Retinal pigment epithelial cell (primary cell): Measurements from ENCODE around the gene ARHGEF16.

Experiments
- DNase-seq: peaks from one replicate; pipeline ENCODE4 v3.0.0-alpha.2; 2010; ENCODE audit warnings: low read depth
- H3K4me3 ChIP-seq: 2 replicates; pipeline ENCODE4 v1.5.1; 2011; ENCODE audit warnings: mild to moderate bottlenecking, low read length, control low read depth, moderate library complexity
- TF ChIP-seq, protein P1 (sequence below): conservative IDR thresholded peaks from 2 replicates; pipeline ENCODE4 v1.5.1; 2011; ENCODE audit warnings: low read depth, low read length, control low read depth, inconsistent platforms

The ARHGEF16 gene

DNA sequence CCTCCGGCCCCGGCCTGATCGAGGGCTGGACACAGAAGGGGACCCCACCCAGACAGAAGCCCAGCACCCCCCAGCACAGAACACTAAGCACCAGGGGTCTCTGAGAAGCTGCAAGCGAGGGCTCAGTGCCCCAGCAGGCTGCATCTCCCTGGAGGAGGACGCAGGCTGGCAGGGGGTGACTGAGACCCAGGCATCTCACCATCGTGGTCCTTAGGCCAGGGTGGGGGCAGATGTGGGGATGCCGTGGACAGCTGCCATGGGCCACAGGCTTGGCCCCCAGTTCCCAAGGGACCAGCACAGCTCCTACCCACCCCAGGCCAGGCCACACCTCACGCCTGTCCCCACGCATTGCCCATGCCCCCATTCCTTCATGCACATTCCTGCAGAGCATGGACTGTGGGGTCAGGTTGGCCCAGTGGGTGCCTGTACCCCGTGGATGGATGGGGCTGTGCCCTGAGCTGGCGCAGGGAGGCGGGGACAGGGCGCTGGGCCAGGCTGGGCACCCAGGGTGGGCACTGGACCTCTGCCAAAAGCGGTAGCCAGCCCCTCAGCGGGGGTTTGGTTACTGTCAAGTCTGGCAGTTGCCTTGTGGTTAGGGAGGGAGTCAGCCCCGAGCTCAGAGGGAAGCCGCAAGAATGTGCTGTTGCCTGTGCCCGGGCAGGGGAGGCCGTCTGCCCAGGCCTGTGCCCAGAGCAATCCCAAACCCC is 61.5 kb downstream of the ARHGEF16 start:
- H3K4me3 ChIP-seq, result no peak overlapping the region
- no peak for DNase-seq
- TF ChIP-seq, protein P1, sequence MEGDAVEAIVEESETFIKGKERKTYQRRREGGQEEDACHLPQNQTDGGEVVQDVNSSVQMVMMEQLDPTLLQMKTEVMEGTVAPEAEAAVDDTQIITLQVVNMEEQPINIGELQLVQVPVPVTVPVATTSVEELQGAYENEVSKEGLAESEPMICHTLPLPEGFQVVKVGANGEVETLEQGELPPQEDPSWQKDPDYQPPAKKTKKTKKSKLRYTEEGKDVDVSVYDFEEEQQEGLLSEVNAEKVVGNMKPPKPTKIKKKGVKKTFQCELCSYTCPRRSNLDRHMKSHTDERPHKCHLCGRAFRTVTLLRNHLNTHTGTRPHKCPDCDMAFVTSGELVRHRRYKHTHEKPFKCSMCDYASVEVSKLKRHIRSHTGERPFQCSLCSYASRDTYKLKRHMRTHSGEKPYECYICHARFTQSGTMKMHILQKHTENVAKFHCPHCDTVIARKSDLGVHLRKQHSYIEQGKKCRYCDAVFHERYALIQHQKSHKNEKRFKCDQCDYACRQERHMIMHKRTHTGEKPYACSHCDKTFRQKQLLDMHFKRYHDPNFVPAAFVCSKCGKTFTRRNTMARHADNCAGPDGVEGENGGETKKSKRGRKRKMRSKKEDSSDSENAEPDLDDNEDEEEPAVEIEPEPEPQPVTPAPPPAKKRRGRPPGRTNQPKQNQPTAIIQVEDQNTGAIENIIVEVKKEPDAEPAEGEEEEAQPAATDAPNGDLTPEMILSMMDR, result no peak

DNA sequence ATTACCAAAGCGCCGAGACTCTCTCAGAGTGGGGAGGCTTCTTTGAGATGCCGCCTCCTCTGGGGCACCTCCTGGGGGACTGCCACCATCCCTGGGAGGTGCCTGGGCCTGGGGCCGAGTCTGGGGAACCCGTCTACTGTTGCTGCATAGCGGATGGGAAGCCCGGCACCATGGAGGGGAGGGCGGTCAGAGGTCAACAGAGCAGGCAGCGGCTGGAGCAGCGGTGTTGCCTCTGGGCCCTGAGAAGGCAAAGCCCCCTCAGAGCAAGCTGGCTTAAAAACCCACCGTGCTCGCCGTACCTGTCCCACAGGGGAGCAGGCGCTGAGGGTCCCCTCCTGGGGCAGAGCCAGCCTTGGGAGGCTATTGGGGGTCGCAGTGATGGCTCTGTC is 62.0 kb downstream of the ARHGEF16 start:
- no peak overlapping the region for H3K4me3 ChIP-seq
- TF ChIP-seq, protein P1, result no peak

DNA sequence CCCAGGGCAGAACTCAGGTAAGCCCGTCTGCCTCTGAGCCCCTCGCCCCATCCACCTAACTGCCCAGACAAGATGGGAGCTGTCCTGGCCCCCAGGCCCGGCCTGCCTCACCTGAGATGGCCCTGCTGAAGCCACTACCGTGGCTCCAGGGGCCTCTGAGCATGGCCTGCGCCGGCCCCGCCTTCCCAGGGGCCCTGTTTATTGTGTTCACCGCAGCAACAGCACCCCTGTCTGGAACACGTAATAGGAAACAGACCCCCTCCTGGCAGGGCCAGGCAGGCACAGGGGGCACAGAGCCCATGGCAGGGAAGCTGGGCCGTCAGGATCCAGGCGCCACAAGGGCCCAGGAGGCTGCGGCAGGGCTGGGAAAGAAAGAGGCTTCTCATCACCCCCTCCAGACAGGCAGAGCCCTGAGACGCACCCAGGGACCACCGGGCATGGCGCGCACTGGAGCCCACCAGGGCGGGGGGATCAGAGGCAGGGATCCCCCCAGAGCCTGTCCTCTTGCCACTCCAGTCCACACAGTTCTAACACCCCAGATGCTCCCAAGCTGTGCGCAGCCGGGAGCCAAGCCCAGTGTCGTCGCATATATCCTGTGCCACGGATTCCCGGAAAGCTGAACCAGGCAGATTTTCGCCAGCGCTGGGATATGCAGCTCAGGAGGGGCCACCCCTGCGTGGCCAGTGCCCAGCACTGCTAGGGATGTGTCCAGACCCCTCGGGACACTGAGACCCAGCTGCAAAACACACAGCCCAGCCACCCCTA is 62.6 kb downstream of the ARHGEF16 start:
- TF ChIP-seq, protein P1, result no peak
- H3K4me3 ChIP-seq, result no peak overlapping the region
- DNase-seq, result no peak

More for the DNA sequence above, 62.0 kb downstream of the ARHGEF16 start:
- no peak for DNase-seq

DNA sequence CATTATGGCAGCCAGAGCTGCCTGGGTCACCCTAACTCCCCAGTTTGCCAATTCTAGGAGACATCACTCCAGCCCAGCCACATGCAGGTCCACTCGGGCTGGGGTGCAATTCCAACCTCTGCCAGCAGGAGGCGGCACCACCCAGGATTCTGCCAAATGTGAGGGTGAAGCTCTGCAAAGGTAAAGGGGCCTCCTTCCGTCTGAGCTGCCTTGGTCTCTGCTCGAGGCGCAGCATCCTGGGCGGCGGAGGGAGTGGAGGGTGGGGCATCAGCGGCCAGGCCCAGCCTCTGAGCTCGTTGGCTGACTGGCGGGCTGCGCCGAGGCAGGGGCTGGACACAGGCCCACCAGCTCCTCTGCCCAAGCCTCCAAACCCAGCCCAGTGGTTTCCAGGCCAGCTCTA is 63.8 kb downstream of the ARHGEF16 start:
- no peak overlapping the region for H3K4me3 ChIP-seq
- DNase-seq, result no peak
- TF ChIP-seq, protein P1, result peak; percentile 77

DNA sequence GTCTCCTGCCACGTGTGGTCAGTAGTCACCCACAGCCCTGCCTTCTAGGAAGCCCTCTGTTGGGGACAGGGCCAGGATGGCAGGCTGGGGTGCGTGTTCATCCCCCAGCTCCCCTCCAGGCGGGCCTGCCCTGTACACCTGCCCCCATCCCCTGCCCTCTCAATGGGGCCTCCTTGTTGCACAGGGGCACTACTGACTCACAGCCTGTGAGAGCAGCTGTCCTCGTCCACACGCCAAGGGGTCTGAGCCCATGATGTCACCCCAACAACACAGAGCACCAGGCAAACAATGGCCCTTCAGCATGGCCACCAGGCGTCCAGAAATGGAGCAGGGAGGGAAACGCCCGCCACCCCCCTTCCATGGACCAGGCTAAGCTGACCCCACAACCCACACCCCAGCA is 64.3 kb downstream of the ARHGEF16 start:
- TF ChIP-seq, protein P1, result no peak
- H3K4me3 ChIP-seq, result no peak overlapping the region
- DNase-seq, result no peak

DNA sequence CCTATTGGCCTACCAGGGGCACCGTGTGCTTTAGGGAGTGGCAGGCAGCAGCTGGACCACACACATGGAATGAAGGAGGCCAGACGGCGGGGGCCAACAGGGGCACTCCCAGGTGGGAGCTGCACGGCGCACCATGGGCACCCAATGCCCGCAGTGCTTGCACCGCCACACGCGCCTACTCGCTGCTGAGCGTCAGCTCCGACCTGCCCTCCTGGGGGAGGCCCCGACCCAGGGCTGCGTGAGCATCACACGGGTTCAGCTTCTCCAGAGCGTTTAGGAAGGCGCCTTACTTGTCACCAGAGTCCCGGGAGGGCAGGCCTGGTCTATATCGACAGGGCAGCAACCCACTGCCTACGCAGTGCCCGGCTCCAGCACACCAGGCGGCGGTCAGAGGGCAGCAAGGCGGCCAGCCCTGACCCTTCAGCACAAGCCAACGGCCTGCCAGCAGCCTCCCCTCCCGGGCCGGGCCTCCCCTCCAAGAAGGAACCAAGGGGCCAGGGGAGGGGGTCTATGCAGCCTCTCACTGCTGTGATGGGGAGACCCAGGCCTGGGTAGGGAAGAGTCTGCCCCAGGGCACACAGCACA is 64.9 kb downstream of the ARHGEF16 start:
- no peak for DNase-seq
- TF ChIP-seq, protein P1, result no peak
- no peak overlapping the region for H3K4me3 ChIP-seq
